Activated CD8-positive, alpha-beta memory T cell treated with anti-CD3 and anti-CD28 coated beads for 24 hours (primary cell): Measurements from ENCODE around the gene CREB5.
"Not testable (repeated sequence)": the region's sequence is repeated elsewhere in the genome, so short reads cannot be mapped to it uniquely, and the experiment has no call there.

Experiments
- DNase-seq: peaks from one replicate; pipeline ENCODE4 v3.0.0-alpha.2; 2020

CREB5 gene

GRCh38 chr7:28793381-28794085 is 381.2 kb downstream of the CREB5 start:
- DNase-seq: no peak

- no peak for DNase-seq
Measured at GRCh38 chr7:28798274-28798673, 386.0 kb downstream of the CREB5 start.

- no peak for DNase-seq
Measured at GRCh38 chr7:28799619-28800018, 387.3 kb downstream of the CREB5 start.

- DNase-seq: no peak
Measured at GRCh38 chr7:28800150-28800549, 387.8 kb downstream of the CREB5 start.

DNA sequence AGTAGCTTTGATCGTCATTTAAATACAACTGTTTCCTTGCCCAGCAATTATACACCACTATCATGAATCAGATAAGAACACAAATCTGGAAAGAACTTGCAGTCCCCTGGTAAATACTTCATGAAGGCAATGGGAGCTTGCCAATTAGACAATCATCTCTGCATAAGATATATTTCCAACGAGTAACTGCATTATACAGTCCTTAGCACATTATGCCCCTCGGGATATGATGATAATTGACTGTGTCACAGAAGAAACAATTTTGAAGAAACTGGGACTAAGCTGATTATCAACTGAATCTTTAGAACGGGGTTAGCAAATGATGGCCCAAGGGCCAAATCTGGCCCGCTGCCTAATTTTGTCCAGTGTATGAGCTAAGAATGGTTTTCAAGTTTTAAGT is 390.1 kb downstream of the CREB5 start:
- no peak for DNase-seq

DNA sequence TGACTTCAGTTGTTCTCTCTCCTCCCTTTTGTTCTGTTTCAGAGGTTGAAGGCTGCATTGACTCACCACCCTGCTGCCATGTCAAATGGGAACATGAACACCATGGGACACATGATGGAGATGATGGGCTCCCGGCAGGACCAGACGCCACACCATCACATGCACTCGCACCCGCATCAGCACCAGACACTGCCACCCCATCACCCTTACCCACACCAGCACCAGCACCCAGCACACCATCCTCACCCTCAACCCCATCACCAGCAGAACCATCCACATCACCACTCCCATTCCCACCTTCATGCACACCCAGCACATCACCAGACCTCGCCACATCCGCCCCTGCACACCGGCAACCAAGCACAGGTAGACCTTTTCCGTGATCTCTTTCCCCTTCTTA is 391.8 kb downstream of the CREB5 start:
- DNase-seq: no peak

DNA sequence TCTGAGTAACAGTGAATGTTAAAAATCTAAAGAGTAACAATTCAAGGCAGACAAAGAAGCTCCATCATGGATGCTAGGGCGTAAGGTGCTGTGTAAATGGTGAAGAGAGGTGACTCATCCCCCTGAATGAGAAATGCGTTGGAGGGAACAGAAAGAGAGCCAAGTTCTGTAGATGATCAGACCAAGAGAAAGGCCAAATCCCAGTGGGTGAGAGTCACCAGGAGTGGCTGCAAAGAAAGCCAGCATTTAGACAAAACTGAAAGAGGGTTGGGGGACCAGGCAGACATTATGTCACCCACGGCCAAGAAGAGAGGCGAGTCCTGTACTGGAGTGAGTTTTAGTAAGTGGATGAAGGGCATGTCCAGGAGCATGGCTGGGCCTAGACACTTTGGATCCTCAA is 392.7 kb downstream of the CREB5 start:
- no peak for DNase-seq

DNA sequence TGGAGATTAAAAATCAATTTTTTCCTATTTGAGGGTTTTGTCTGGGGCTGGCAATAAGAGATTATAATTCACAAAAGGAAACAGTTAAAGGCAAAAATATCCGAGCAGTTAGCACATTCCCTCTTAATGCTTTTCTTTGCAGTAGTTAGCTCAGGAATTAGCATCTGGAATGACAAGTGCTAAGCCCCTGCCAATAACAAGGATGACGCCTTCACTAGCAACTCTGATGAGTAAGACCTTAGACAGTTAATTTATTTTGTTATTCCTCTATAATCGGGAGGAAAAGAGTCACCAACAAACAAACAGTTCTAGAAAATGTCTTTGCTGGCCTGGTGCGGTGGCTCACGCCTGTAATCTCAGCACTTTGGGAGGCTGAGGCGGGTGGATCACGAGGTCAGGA is 394.5 kb downstream of the CREB5 start:
- DNase-seq: no peak

DNA sequence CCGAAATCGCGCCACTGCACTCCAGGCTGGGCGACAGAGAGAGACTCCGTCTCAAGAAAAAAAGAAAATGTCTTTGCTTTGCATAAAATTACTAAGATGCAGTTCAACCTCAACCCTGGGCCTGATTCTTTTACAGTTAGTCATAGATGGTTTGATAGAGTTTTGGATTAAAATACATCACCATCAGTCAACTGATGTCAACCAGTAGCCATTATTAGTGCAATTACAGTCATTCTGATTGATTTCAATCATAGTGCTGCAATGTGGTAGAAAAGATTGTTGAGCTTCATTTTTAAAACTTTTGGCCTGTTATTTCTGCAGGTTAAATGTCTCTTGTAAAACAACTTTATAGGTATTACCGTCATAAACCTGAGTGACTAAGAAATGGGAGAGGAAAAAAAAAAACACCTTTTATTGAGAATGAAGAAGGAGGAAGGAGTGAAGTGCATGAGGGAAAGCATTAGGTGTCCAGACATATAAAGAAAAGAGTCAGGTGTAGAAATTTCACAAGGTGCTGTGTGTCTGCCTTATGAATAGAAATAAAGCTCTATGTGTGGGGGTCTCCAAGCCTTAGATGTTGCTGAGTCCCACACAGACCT is 395.2 kb downstream of the CREB5 start:
- DNase-seq: no peak

DNA sequence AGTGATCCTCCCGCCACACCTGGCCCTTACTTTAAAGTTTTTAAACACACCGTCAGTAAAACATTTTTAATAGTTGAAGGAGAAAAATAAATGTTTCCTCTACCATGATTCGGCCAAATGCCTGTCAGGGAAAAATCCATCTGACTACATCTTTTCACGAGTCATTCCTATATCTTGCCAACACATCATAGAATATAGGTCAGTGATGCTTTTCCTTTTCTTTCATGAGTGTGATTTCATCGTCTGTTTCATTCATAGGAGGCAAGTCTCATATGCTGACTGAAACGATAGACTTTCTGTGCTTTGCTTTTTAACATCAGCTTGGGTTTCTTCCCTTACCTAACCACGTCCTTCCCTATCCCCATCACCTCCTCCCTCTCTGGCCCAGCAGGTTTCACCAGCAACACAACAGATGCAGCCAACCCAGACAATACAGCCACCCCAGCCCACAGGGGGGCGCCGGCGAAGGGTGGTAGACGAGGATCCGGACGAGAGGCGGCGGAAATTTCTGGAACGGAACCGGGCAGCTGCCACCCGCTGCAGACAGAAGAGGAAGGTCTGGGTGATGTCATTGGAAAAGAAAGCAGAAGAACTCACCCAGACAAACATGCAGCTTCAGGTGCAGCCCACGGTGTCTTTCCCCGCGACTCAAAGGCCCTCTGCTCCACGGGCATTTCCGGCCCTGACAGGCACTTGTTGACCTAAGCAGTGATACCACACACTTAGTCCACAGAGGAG is 396.6 kb downstream of the CREB5 start:
- no peak for DNase-seq

DNA sequence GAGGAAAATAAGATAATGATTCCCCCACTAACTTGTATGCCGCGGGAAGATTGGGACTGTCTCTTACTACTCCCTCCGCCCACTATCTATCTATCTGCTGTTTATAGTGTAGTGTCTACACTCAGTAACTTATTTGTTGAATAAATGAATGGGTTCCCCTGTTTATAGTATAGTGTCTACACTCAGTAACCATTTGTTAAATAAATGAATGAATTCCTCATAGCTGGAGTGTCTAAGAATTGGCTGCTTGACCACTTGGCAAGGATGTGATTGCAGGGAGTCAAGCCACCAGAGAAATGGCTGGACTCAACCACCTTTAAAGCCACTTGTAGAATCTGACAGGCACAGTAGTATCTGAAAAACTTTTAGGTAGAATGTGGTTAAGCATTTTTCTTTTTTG is 398.7 kb downstream of the CREB5 start:
- no peak for DNase-seq

DNA sequence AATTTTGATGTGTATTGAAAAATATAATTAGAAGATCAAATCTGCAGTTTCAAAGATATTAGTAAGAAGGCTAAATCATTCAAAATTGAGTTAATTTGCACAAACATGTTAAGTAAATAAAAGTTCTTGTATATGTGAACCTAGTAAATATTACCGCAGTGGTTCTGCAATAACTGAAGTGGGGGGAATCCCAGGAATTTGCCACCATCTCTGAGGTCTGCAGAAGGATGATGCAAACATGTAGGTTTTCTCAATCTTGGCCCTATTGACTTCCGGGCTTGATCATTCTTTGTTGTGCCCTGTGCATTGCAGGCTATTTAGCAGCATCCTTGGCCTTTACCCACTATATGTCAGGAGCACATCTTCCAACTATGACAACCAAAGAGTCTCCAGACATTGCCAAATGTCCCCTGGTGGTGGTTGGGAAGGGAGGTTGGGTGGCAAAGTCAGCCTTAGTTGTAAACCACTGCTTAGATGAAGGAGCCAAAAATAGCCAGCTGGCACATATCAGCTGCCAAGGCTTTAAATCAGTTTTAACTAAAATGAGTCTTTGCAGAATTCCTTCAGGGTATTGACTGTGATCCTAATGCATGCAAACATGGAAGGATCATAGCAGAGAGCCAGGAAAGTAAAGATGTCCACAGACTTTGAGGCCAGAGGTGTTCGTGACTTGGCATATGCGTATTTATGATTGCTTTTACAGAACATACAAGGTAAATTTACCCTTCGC is 399.5 kb downstream of the CREB5 start:
- DNase-seq: no peak

DNA sequence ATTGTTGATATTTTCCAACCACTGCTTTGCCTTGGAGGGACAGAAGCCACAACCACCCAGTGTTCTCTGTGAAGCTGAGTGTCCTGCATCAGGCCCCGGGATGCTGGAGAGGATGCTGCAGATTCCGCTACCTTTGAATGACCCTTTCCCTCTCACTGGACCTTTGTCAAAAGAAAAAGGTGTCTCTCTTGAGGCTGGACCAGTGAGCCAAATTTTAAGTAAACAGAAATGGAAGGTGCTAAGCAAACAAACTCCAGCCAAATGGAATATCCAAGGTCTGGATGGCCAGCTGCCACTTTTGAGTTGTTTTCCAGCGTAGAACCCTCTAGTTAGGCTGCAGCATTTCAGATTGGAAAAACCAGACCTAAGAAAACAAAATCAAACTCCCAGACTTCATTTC is 400.3 kb downstream of the CREB5 start:
- no peak for DNase-seq

GRCh38 chr7:28813243-28813962 is 401.1 kb downstream of the CREB5 start:
- DNase-seq: no peak

DNA sequence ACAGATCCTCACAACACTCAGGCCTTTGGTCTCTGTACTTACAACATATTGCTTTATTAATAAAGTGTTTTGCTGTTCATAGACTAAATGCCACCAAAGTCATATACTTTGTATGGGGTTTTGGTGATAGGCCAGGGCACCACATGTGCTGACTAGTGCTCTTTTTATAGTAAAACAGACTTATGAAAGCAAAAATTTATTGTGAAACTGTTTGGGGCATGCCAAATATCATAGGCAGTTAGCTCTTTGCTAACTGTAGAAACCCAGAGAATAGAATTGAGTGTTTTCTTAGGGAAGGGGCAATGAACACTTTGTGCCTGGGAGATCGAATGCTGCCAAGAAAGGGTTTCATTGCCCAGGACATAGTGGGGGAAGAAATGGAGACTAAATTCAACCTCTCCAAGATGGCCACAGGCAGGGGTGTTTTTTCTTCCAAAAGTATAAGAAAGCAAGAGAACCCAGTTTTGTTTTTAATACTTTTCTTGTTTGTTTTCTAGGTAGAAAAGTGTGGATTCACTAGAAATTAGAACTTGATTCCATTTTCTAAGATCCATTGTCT is 403.1 kb downstream of the CREB5 start:
- no peak for DNase-seq

- DNase-seq: no peak
Measured at GRCh38 chr7:28815928-28816373, 403.6 kb downstream of the CREB5 start.

DNA sequence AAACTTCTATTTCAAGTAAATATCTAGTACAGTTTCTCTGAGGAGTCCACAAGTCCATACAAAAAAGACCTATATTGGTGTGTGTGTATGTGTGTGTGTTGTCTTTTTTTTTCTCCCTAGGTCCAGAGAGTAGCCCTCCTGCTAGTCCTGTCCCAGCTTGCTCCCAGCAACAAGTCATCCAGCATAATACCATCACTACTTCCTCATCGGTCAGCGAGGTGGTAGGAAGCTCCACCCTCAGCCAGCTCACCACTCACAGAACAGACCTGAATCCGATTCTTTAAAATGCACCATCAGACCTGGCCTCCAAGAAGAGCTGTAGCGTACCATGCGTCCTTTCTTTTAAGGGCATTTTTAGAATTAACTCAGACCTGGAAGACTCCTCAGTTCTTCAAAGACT is 406.7 kb downstream of the CREB5 start:
- no peak for DNase-seq

- no peak for DNase-seq
Measured at GRCh38 chr7:28823582-28823981, 411.3 kb downstream of the CREB5 start.

DNA sequence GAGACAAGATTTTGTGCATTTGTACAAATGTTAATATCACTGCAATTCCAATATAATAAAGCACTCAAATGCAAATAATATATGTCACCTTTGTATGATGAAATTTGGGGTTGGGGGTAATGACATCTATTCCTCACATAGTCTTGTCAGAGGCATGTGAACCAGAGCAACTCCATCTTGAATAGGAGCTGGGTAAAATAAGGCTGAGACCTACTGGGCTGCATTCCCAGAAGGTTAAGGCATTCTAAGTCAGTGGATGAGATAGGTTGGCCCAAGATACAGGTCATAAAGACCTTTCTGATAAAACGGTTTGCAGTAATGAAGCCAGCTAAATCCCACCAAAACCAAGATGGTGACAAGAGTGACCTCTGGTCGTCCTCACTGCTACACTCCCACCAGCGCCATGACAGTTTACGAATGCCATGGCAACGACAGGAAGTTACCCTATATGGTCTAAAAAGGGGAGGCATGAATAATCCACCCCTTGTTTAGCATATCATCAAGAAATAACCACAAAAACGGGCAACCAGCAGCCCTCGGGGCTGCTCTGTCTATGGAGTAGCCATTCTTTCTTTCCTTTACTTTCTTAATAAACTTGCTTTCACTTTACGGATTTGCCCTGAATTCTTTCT is 413.6 kb downstream of the CREB5 start:
- not testable (repeated sequence) for DNase-seq

- no peak for DNase-seq
Measured at GRCh38 chr7:28830846-28831245, 418.5 kb downstream of the CREB5 start.

DNA sequence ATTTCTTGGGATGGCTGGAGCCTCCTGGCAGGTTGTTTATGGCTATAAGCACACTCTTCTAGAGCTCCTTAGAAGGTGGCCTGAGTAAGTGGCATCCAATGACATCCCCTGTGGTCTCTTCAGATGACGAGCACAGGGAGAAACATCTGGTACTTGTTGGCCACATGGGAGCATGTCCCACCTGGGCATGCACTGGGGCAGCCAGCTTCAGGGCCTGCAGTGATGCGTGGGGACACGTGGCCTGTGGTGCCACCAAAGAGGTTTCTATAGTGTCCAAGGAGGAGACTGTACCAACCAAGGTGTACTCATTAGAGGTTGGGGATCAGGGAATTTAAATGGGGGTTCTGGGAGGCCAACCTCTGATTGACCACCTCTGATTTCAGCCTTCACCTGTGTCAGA is 420.4 kb downstream of the CREB5 start:
- DNase-seq: no peak

GRCh38 chr7:28835800-28836199 is 423.5 kb downstream of the CREB5 start:
- no peak for DNase-seq
